ENCODE measurements around the gene TRMT1L. TPM values are rescaled to one million over a fixed set of nuclear protein-coding genes. Genes with fewer than 3 reads are reported as not detected.

TRMT1L gene
- polyA plus RNA-seq, 1 donor (not counting 4 experiments of a cell fraction or from before 2014, with no cell fraction given): 34.5 TPM

DNA sequence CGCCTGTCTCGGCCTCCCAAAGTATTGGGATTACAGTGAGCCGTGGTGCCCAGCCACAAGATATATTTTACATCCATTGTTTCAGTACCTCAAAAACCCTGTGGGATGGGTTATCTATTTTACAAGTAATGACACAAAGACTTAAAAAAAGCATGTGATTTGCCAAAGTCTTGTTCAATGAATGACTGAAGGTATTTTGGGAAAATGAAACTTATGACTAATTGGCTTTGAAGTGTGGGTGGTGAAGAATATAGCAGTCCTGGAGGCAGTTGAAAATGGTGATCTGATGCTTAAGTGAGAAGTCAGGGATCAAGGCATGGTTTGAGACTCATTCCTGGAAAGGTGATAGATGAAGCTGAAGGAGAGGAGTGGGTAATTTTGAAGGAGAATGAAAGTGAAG, 3.2 kb upstream of the TRMT1L start:
- no peaks in the 10 kb centered on the region for H3K27me3 ChIP-seq (ENCODE audit: control insufficient read depth, extremely low read depth, insufficient read depth, low read length)
- H4K20me1 ChIP-seq (ENCODE audit: control insufficient read depth, extremely low read depth, insufficient read depth, low read length): no peaks in the 10 kb centered on the region
- no peaks in the 10 kb centered on the region for H3K9me3 ChIP-seq (ENCODE audit: control insufficient read depth, low read depth, low read length)
- H3K9me1 ChIP-seq (ENCODE audit: control insufficient read depth, extremely low read depth, insufficient read depth, low read length): no peaks in the 10 kb centered on the region
- TF ChIP-seq EZH2 (IDR thresholded peaks at IDR 0.05; ENCODE audit: low read length): no peak
- TF ChIP-seq CTCF (optimal IDR thresholded peaks at IDR 0.05 in 1 of 3, IDR thresholded peaks at IDR 0.05 in 1 of 3, conservative IDR thresholded peaks at IDR 0.05 in 1 of 3; ENCODE audit: extremely low read depth in 1 of 3, insufficient read depth in 2 of 3, low read length in 3 of 3): no peak
- no peak overlapping the region for H3K9ac ChIP-seq (ENCODE audit: control insufficient read depth, extremely low read depth, insufficient read depth, low read length)
- FAIRE-seq (no peak), DNase-seq (ENCODE audit: low read depth, low spot score) (no peak)
- H3K4me3 ChIP-seq (ENCODE audit: control insufficient read depth in 2 of 3, extremely low read depth in 1 of 3, insufficient read depth in 2 of 3, low read depth in 1 of 3, low read length in 3 of 3): no peak overlapping the region
- H3K27ac ChIP-seq (ENCODE audit: control insufficient read depth, insufficient read depth, low read length): no peak overlapping the region
- dilution Hi-C loops (cut with MboI; ENCODE audit: extremely low pct_ligation_motif_present, low sequenced_read_pairs): no loop called here
- peaks cover 3% of the 10 kb centered on the region for H3K4me1 ChIP-seq (ENCODE audit: control insufficient read depth, extremely low read depth, insufficient read depth, low read length)
- peaks cover 12% of the 10 kb centered on the region for H3K79me2 ChIP-seq (ENCODE audit: control insufficient read depth, insufficient read depth, low read length)
- no peak overlapping the region for H3K4me2 ChIP-seq (ENCODE audit: control insufficient read depth, extremely low read depth, insufficient read depth, low read depth, low read length)
- no peak overlapping the region for H2AFZ ChIP-seq (ENCODE audit: control insufficient read depth, low read length)
- H3K36me3 ChIP-seq (ENCODE audit: control insufficient read depth in 2 of 2, extremely low read depth in 1 of 2, insufficient read depth in 2 of 2, low read length in 2 of 2): peaks cover 0 to 3% of the 10 kb centered on the region in 2 experiments

- H3K4me1 ChIP-seq (ENCODE audit: control insufficient read depth, extremely low read depth, insufficient read depth, low read length): peaks cover 3% of the 10 kb centered on the region
- no peak overlapping the region for H3K9ac ChIP-seq (ENCODE audit: control insufficient read depth, extremely low read depth, insufficient read depth, low read length)
- H3K9me1 ChIP-seq (ENCODE audit: control insufficient read depth, extremely low read depth, insufficient read depth, low read length): no peaks in the 10 kb centered on the region
- no peak overlapping the region for H3K27ac ChIP-seq (ENCODE audit: control insufficient read depth, insufficient read depth, low read length)
- no peaks in the 10 kb centered on the region for H3K27me3 ChIP-seq (ENCODE audit: control insufficient read depth, extremely low read depth, insufficient read depth, low read length)
- TF ChIP-seq CTCF (optimal IDR thresholded peaks at IDR 0.05 in 1 of 3, IDR thresholded peaks at IDR 0.05 in 1 of 3, conservative IDR thresholded peaks at IDR 0.05 in 1 of 3; ENCODE audit: extremely low read depth in 1 of 3, insufficient read depth in 2 of 3, low read length in 3 of 3) (no peak), EZH2 (IDR thresholded peaks at IDR 0.05; ENCODE audit: low read length) (no peak)
- H3K9me3 ChIP-seq (ENCODE audit: control insufficient read depth, low read depth, low read length): no peaks in the 10 kb centered on the region
- H2AFZ ChIP-seq (ENCODE audit: control insufficient read depth, low read length): no peak overlapping the region
- dilution Hi-C loops (cut with MboI; ENCODE audit: extremely low pct_ligation_motif_present, low sequenced_read_pairs): no loop called here
- no peaks in the 10 kb centered on the region for H4K20me1 ChIP-seq (ENCODE audit: control insufficient read depth, extremely low read depth, insufficient read depth, low read length)
- DNase-seq (ENCODE audit: low read depth, low spot score) (no peak), FAIRE-seq (no peak)
- H3K79me2 ChIP-seq (ENCODE audit: control insufficient read depth, insufficient read depth, low read length): peaks cover 12% of the 10 kb centered on the region
- no peak overlapping the region for H3K4me2 ChIP-seq (ENCODE audit: control insufficient read depth, extremely low read depth, insufficient read depth, low read depth, low read length)
- no peak overlapping the region for H3K4me3 ChIP-seq (ENCODE audit: control insufficient read depth in 2 of 3, extremely low read depth in 1 of 3, insufficient read depth in 2 of 3, low read depth in 1 of 3, low read length in 3 of 3)
- H3K36me3 ChIP-seq (ENCODE audit: control insufficient read depth in 2 of 2, extremely low read depth in 1 of 2, insufficient read depth in 2 of 2, low read length in 2 of 2): no peaks in the 10 kb centered on the region
These were observed 2.0 kb upstream of the TRMT1L start for GRCh38 chr1:185158800-185159199.
